Activated T-cell treated with anti-CD3 and anti-CD28 coated beads, Interleukin-2, amount 50 U/mL, for 4 hours (primary cell): Measurements from ENCODE around the gene MTAP. TPM values are rescaled to one million over a fixed set of nuclear protein-coding genes. Genes with fewer than 3 reads are reported as not detected.
A peak's percentile ranks its signal among the peaks of the same experiment; 100 is the strongest.

Experiments
- ATAC-seq, 2 donors: fragments of 200-7000 bp; cut with Tn5 transposase; one replicate each; pipeline ENCODE4 v1.10.0; 2021
- DNase-seq: peaks from one replicate; pipeline ENCODE4 v3.0.0-alpha.2; 2020
- H3K27me3 Mint-ChIP-seq: one replicate; pipeline ENCODE4 v1.8.0; 2021; ENCODE audit warnings: low read depth, mixed read lengths
- H3K36me3 Mint-ChIP-seq: one replicate; pipeline ENCODE4 v1.8.0; 2022; ENCODE audit warnings: mixed read lengths; ENCODE audit not compliant: insufficient read depth
- H3K4me1 Mint-ChIP-seq: one replicate; pipeline ENCODE4 v1.8.0; 2021; ENCODE audit warnings: low read depth, mixed read lengths
- H3K4me3 Mint-ChIP-seq: one replicate; pipeline ENCODE4 v1.8.0; 2021; ENCODE audit warnings: mild to moderate bottlenecking, moderate library complexity, mixed read lengths
- H3K9me3 Mint-ChIP-seq: one replicate; pipeline ENCODE4 v1.8.0; 2021; ENCODE audit warnings: mixed read lengths
- total RNA-seq, 3 donors: library from RNA; stranded (reverse); gene quantifications; one replicate each; pipeline ENCODE4 v1.2.1, GENCODE V29; 2021

Gene MTAP
- total RNA-seq, 3 donors from 2014 or later, result 73.2 to 78.1 (median 76.3) TPM

- Mint-ChIP-seq H3K4me3 (no peak overlapping the region), H3K4me1 (peaks cover 33% of the 10 kb centered on the region), H3K9me3 (no peaks in the 10 kb centered on the region), H3K27me3 (no peaks in the 10 kb centered on the region), H3K36me3 (peaks cover 39% of the 10 kb centered on the region)
- ATAC-seq (peak; percentile 31 to 34), DNase-seq (peak; percentile 46)
Observed at GRCh38 chr9:21813575-21814473, 11.4 kb downstream of the MTAP start.

GRCh38 chr9:21815643-21816042 is 13.2 kb downstream of the MTAP start:
- ATAC-seq (no peak), DNase-seq (no peak)
- peaks cover 44% of the 10 kb centered on the region for H3K36me3 Mint-ChIP-seq
- H3K27me3 Mint-ChIP-seq, result no peaks in the 10 kb centered on the region
- no peaks in the 10 kb centered on the region for H3K9me3 Mint-ChIP-seq
- H3K4me1 Mint-ChIP-seq, result peaks cover 28% of the 10 kb centered on the region
- no peak overlapping the region for H3K4me3 Mint-ChIP-seq

GRCh38 chr9:21817176-21817575 is 14.7 kb downstream of the MTAP start:
- DNase-seq (no peak), ATAC-seq (no peak)
- Mint-ChIP-seq H3K9me3 (no peaks in the 10 kb centered on the region), H3K27me3 (no peaks in the 10 kb centered on the region), H3K36me3 (peaks cover 49% of the 10 kb centered on the region), H3K4me3 (no peak overlapping the region), H3K4me1 (peaks cover 33% of the 10 kb centered on the region)

- Mint-ChIP-seq H3K36me3 (peaks cover 65% of the 10 kb centered on the region), H3K4me3 (no peak overlapping the region)
- DNase-seq, result no peak
Observed at GRCh38 chr9:21825637-21826036, 23.2 kb downstream of the MTAP start.

GRCh38 chr9:21828853-21829410 is 26.5 kb downstream of the MTAP start:
- DNase-seq (no peak), ATAC-seq (peak in 1 of 2 donors; percentile 17)
- Mint-ChIP-seq H3K27me3 (no peaks in the 10 kb centered on the region), H3K9me3 (no peaks in the 10 kb centered on the region), H3K4me1 (peaks cover 40% of the 10 kb centered on the region), H3K4me3 (no peak overlapping the region), H3K36me3 (peaks cover 64% of the 10 kb centered on the region)

More at GRCh38 chr9:21825637-21826036, 23.2 kb downstream of the MTAP start:
- Mint-ChIP-seq H3K9me3 (no peaks in the 10 kb centered on the region), H3K4me1 (peaks cover 33% of the 10 kb centered on the region), H3K27me3 (no peaks in the 10 kb centered on the region)
- no peak for ATAC-seq

- Mint-ChIP-seq H3K36me3 (peaks cover 60% of the 10 kb centered on the region), H3K9me3 (no peaks in the 10 kb centered on the region), H3K4me1 (peaks cover 40% of the 10 kb centered on the region), H3K27me3 (no peaks in the 10 kb centered on the region), H3K4me3 (no peak overlapping the region)
- DNase-seq, result no peak
- no peak for ATAC-seq
Observed at GRCh38 chr9:21830589-21830988, 28.2 kb downstream of the MTAP start.

- no peak for DNase-seq
- H3K27me3 Mint-ChIP-seq, result no peaks in the 10 kb centered on the region
- H3K36me3 Mint-ChIP-seq, result peaks cover 67% of the 10 kb centered on the region
- H3K4me3 Mint-ChIP-seq, result no peak overlapping the region
- peaks cover 46% of the 10 kb centered on the region for H3K4me1 Mint-ChIP-seq
- peak; percentile 81 to 95 for ATAC-seq
- H3K9me3 Mint-ChIP-seq, result no peaks in the 10 kb centered on the region
Observed at GRCh38 chr9:21831841-21832509, 29.5 kb downstream of the MTAP start.

GRCh38 chr9:21833090-21833801 is 30.8 kb downstream of the MTAP start:
- H3K4me1 Mint-ChIP-seq, result peaks cover 51% of the 10 kb centered on the region

GRCh38 chr9:21835121-21835520 is 32.7 kb downstream of the MTAP start:
- DNase-seq, result no peak
- peaks cover 45% of the 10 kb centered on the region for H3K4me1 Mint-ChIP-seq
- H3K4me3 Mint-ChIP-seq, result no peak overlapping the region
- no peak for ATAC-seq
- no peaks in the 10 kb centered on the region for H3K9me3 Mint-ChIP-seq
- H3K27me3 Mint-ChIP-seq, result no peaks in the 10 kb centered on the region
- H3K36me3 Mint-ChIP-seq, result peaks cover 75% of the 10 kb centered on the region

More at GRCh38 chr9:21833090-21833801, 30.8 kb downstream of the MTAP start:
- ATAC-seq (no peak), DNase-seq (no peak)
- no peaks in the 10 kb centered on the region for H3K9me3 Mint-ChIP-seq
- H3K4me3 Mint-ChIP-seq, result no peak overlapping the region
- H3K27me3 Mint-ChIP-seq, result no peaks in the 10 kb centered on the region
- peaks cover 73% of the 10 kb centered on the region for H3K36me3 Mint-ChIP-seq

GRCh38 chr9:21836437-21837161 is 34.2 kb downstream of the MTAP start:
- DNase-seq (no peak), ATAC-seq (peak; percentile 48 to 56)
- Mint-ChIP-seq H3K4me3 (no peak overlapping the region), H3K27me3 (no peaks in the 10 kb centered on the region), H3K36me3 (peaks cover 77% of the 10 kb centered on the region), H3K4me1 (peaks cover 32% of the 10 kb centered on the region), H3K9me3 (peaks cover 7% of the 10 kb centered on the region)

GRCh38 chr9:21837501-21837900 is 35.1 kb downstream of the MTAP start:
- peaks cover 7% of the 10 kb centered on the region for H3K9me3 Mint-ChIP-seq
- H3K36me3 Mint-ChIP-seq, result peaks cover 79% of the 10 kb centered on the region
- ATAC-seq (no peak), DNase-seq (no peak)
- no peaks in the 10 kb centered on the region for H3K27me3 Mint-ChIP-seq
- peaks cover 24% of the 10 kb centered on the region for H3K4me1 Mint-ChIP-seq
- no peak overlapping the region for H3K4me3 Mint-ChIP-seq

GRCh38 chr9:21840647-21841046 is 38.2 kb downstream of the MTAP start:
- H3K9me3 Mint-ChIP-seq, result peaks cover 20% of the 10 kb centered on the region
- ATAC-seq (no peak), DNase-seq (no peak)
- peaks cover 11% of the 10 kb centered on the region for H3K4me1 Mint-ChIP-seq
- no peaks in the 10 kb centered on the region for H3K27me3 Mint-ChIP-seq
- H3K36me3 Mint-ChIP-seq, result peaks cover 76% of the 10 kb centered on the region
- H3K4me3 Mint-ChIP-seq, result no peak overlapping the region

GRCh38 chr9:21841133-21841532 is 38.7 kb downstream of the MTAP start:
- ATAC-seq (no peak), DNase-seq (no peak)
- Mint-ChIP-seq H3K9me3 (peaks cover 25% of the 10 kb centered on the region), H3K4me3 (no peak overlapping the region), H3K4me1 (peaks cover 11% of the 10 kb centered on the region), H3K27me3 (no peaks in the 10 kb centered on the region), H3K36me3 (peaks cover 77% of the 10 kb centered on the region)
